WTC11 (cell line): Measurements from ENCODE around the gene HID1. TPM values are rescaled to one million over a fixed set of nuclear protein-coding genes. Genes with fewer than 3 reads are reported as not detected.

Experiments used
- ATAC-seq: fragments of 200-7000 bp; cut with Tn5 transposase; 2 replicates; pipeline ENCODE4 v1.10.0; 2021; ENCODE audit warnings: mild to moderate bottlenecking, moderate library complexity
- CTCF ChIA-PET: fragments of 300-600 bp; sonication (Branson Sonifier 250); formaldehyde crosslinking; loops from one replicate; lab custom pipeline; 2021; ENCODE audit warnings: antibody characterized with exemption; lab: Charles Lee
- POLR2A ChIA-PET: fragments of 350-600 bp; sonication (Branson Sonifier 250); formaldehyde crosslinking; loops from one replicate; lab custom pipeline; 2021; ENCODE audit warnings: antibody characterized with exemption; lab: Charles Lee
- DNase-seq: peaks from one replicate; pipeline ENCODE4 v3.0.0; 2021; ENCODE audit warnings: low spot score
- H3K27ac Mint-ChIP-seq: 2 replicates; pipeline ENCODE4 v1.8.0; 2021; ENCODE audit warnings: mixed read lengths
- H3K27me3 Mint-ChIP-seq: 2 replicates; pipeline ENCODE4 v1.8.0; 2021; ENCODE audit warnings: low read depth, mild to moderate bottlenecking, moderate library complexity, mixed read lengths
- H3K36me3 Mint-ChIP-seq: 2 replicates; pipeline ENCODE4 v1.8.0; 2021; ENCODE audit warnings: mixed read lengths
- H3K4me1 Mint-ChIP-seq: 2 replicates; pipeline ENCODE4 v1.8.0; 2022; ENCODE audit warnings: mixed read lengths
- H3K4me3 Mint-ChIP-seq: 2 replicates; pipeline ENCODE4 v1.8.0; 2021; ENCODE audit warnings: mild to moderate bottlenecking, moderate library complexity, mixed read lengths
- H3K9me3 Mint-ChIP-seq: 2 replicates; pipeline ENCODE4 v1.8.0; 2021; ENCODE audit warnings: mixed read lengths
- AFF4 ChIP-seq: sonication (generic); formaldehyde crosslinking; IDR thresholded peaks from 2 replicates; pipeline ENCODE4 v1.8.1; 2023; ENCODE audit warnings: mild to moderate bottlenecking, missing genetic modification reagents, borderline replicate concordance
- ARID4B ChIP-seq: sonication (generic); formaldehyde crosslinking; IDR thresholded peaks from 2 replicates; pipeline ENCODE4 v1.8.0; 2023; ENCODE audit warnings: missing genetic modification reagents, mild to moderate bottlenecking, borderline replicate concordance
- ETV6 ChIP-seq: sonication (generic); formaldehyde crosslinking; IDR thresholded peaks from 2 replicates; pipeline ENCODE4 v1.8.1; 2022; ENCODE audit warnings: mild to moderate bottlenecking, missing genetic modification reagents
- GABPB1 ChIP-seq: sonication (generic); formaldehyde crosslinking; IDR thresholded peaks from 2 replicates; pipeline ENCODE4 v1.8.1; 2023; ENCODE audit warnings: mild to moderate bottlenecking, missing genetic modification reagents
- GRHL2 ChIP-seq: fragments of 250-450 bp; sonication (Bioruptor Pico); IDR thresholded peaks from 2 replicates; pipeline ENCODE4 v1.8.0; 2022; ENCODE audit warnings: mild to moderate bottlenecking, moderate library complexity; ENCODE audit not compliant: insufficient replicate concordance, severe bottlenecking
- IRF1 ChIP-seq: sonication (generic); formaldehyde crosslinking; IDR thresholded peaks from 2 replicates; pipeline ENCODE4 v1.8.0; 2023; ENCODE audit warnings: missing genetic modification reagents
- MAX ChIP-seq: sonication (generic); formaldehyde crosslinking; IDR thresholded peaks from 2 replicates; pipeline ENCODE4 v1.8.0; 2022; ENCODE audit warnings: mild to moderate bottlenecking, missing genetic modification reagents
- MLX ChIP-seq: sonication (generic); formaldehyde crosslinking; IDR thresholded peaks from 2 replicates; pipeline ENCODE4 v1.8.1; 2023; ENCODE audit warnings: mild to moderate bottlenecking, missing genetic modification reagents, moderate library complexity
- PRDM15 ChIP-seq: sonication (generic); formaldehyde crosslinking; IDR thresholded peaks from 2 replicates; pipeline ENCODE4 v1.8.0; 2022; ENCODE audit warnings: missing genetic modification reagents
- SMAD4 ChIP-seq: sonication (generic); formaldehyde crosslinking; IDR thresholded peaks from 2 replicates; pipeline ENCODE4 v1.8.0; 2022; ENCODE audit warnings: mild to moderate bottlenecking, missing genetic modification reagents
- TP53 ChIP-seq: sonication (generic); formaldehyde crosslinking; IDR thresholded peaks from 2 replicates; pipeline ENCODE4 v1.8.1; 2023; ENCODE audit warnings: mild to moderate bottlenecking, missing genetic modification reagents
- USF2 ChIP-seq: sonication (generic); formaldehyde crosslinking; IDR thresholded peaks from 2 replicates; pipeline ENCODE4 v1.8.1; 2023; ENCODE audit warnings: mild to moderate bottlenecking, missing genetic modification reagents, moderate library complexity
- ZNF219 ChIP-seq: sonication (generic); formaldehyde crosslinking; IDR thresholded peaks from 2 replicates; pipeline ENCODE4 v1.8.0; 2023; ENCODE audit warnings: missing genetic modification reagents, mild to moderate bottlenecking, borderline replicate concordance
- ZNF263 ChIP-seq: sonication (generic); formaldehyde crosslinking; IDR thresholded peaks from 2 replicates; pipeline ENCODE4 v1.8.1; 2022; ENCODE audit warnings: low read depth, mild to moderate bottlenecking, moderate library complexity, missing genetic modification reagents
- ZNF396 ChIP-seq: fragments of 250-450 bp; sonication (Bioruptor Pico); IDR thresholded peaks from 2 replicates; pipeline ENCODE4 v1.8.0; 2021; ENCODE audit warnings: mild to moderate bottlenecking, moderate library complexity, borderline replicate concordance
- ZNF512 ChIP-seq: sonication (generic); formaldehyde crosslinking; IDR thresholded peaks from 2 replicates; pipeline ENCODE4 v1.8.1; 2022; ENCODE audit warnings: missing genetic modification reagents, borderline replicate concordance
- total RNA-seq: library from RNA; stranded (reverse); gene quantifications from 3 replicates; pipeline ENCODE4 v1.2.3, GENCODE V29; 2021

The HID1 gene
- total RNA-seq, 1 experiment from 2014 or later: 16.7 TPM

- Mint-ChIP-seq H3K27ac (no peak overlapping the region), H3K36me3 (no peaks in the 10 kb centered on the region), H3K4me3 (no peak overlapping the region), H3K27me3 (peaks cover 84% of the 10 kb centered on the region), H3K9me3 (no peaks in the 10 kb centered on the region), H3K4me1 (peaks cover 13% of the 10 kb centered on the region)
- peak; percentile 9 for DNase-seq
- ATAC-seq: no peak
- CTCF ChIA-PET: interaction anchor here (0.6 to 7.8 kb wide), 8 partner anchors 10 to 186 kb away, joined by 3 to 206 read pairs (median 4); no protein-coding TSS in a partner anchor
- no peak for TF ChIP-seq ZNF512 (CRISPR knock-in tag)
- TF ChIP-seq ETV6: no peak
- TF ChIP-seq MLX (CRISPR knock-in tag): no peak
- TF ChIP-seq ZNF396 (CRISPR knock-in tag): no peak
- no peak for TF ChIP-seq GABPB1 (CRISPR knock-in tag)
- no peak for TF ChIP-seq GRHL2
- TF ChIP-seq IRF1 (CRISPR knock-in tag): no peak
- no peak for TF ChIP-seq ZNF219 (CRISPR knock-in tag)
- no peak for TF ChIP-seq SMAD4 (CRISPR knock-in tag)
- no peak for TF ChIP-seq USF2 (CRISPR knock-in tag)
- no peak for TF ChIP-seq TP53 (CRISPR knock-in tag)
- TF ChIP-seq ARID4B (CRISPR knock-in tag): no peak
- POLR2A ChIA-PET: interaction anchor here (0.6 kb wide), 1 partner anchor 8 kb away, joined by 14 read pairs; no protein-coding TSS in a partner anchor
These were observed 47.3 kb downstream of the HID1 start for GRCh38 chr17:74925242-74925641.

- Mint-ChIP-seq H3K4me1 (peaks cover 13% of the 10 kb centered on the region), H3K27me3 (peaks cover 80% of the 10 kb centered on the region), H3K9me3 (no peaks in the 10 kb centered on the region), H3K36me3 (no peaks in the 10 kb centered on the region), H3K27ac (no peak within 1 kb of the TSS), H3K4me3 (peak within 1 kb of the TSS; percentile 70)
- peak; percentile 24 for DNase-seq
- ChIA-PET CTCF (interaction anchor here (0.6 to 7.8 kb wide), 35 partner anchors 9 to 367 kb away, joined by 3 to 206 read pairs (median 5); partner anchors contain the start of genes CDR2L, FDXR, HID1 and KCTD2), POLR2A (interaction anchor here (0.5 to 0.9 kb wide), 3 partner anchors 9 to 111 kb away, joined by 3 to 14 read pairs (median 3); no protein-coding TSS in a partner anchor)
- ATAC-seq: peak; percentile 12
- TF ChIP-seq PRDM15: peak; percentile 68
- peak; percentile 61; the same call in 1 of the 2 replicates for TF ChIP-seq MAX (CRISPR knock-in tag)
- TF ChIP-seq ZNF263: peak; percentile 74
- no peak for TF ChIP-seq AFF4
These were observed 48.2 kb downstream of the HID1 start, which contains the start of gene OTOP2 for GRCh38 chr17:74924250-74924948. TSS of gene OTOP2 (plus strand) at chr17:74924273. CDS start at chr17:74924633, 360 bp downstream.
